CD4-positive, CD25-positive, alpha-beta regulatory T cell (primary cell): Measurements from ENCODE around the gene CEP89. TPM values are rescaled to one million over a fixed set of nuclear protein-coding genes. Genes with fewer than 3 reads are reported as not detected.
"Not testable (repeated sequence)": the region's sequence is repeated elsewhere in the genome, so short reads cannot be mapped to it uniquely, and the experiment has no call there.

ENCODE experiments used
- ATAC-seq, 2 donors: fragments of 150-1000 bp; cut with Tn5 transposase; one replicate each; pipeline ENCODE4 v1.10.0; 2021; ENCODE audit warnings: low read depth in 2 of 2, moderate number of reproducible peaks in 2 of 2, moderate library complexity in 1 of 2
- DNase-seq, 3 donors: peaks; one replicate each; pipeline versions ENCODE4 v3.0.0 to v3.0.0-alpha.2; 2012 to 2022; ENCODE audit warnings: mixed read lengths in 1 of 3
- H3K27ac ChIP-seq: one replicate; pipeline ENCODE4 v1.7.0; 2013; ENCODE audit warnings: mild to moderate bottlenecking, low read length; ENCODE audit not compliant: insufficient read depth, poor library complexity, severe bottlenecking
- H3K27me3 ChIP-seq: one replicate; pipeline ENCODE4 v1.7.0; 2013; ENCODE audit warnings: low read length; ENCODE audit not compliant: control insufficient read depth, insufficient read depth
- H3K36me3 ChIP-seq: one replicate; pipeline ENCODE4 v1.7.0; 2013; ENCODE audit warnings: mild to moderate bottlenecking, low read length, moderate library complexity; ENCODE audit not compliant: control insufficient read depth, insufficient read depth
- H3K4me1 ChIP-seq: 2 replicates; pipeline ENCODE4 v1.7.0; 2013; ENCODE audit warnings: mild to moderate bottlenecking, low read length; ENCODE audit not compliant: insufficient read depth, control insufficient read depth, poor library complexity, severe bottlenecking
- H3K4me3 ChIP-seq: one replicate; pipeline ENCODE4 v1.7.0; 2013; ENCODE audit warnings: low read depth, mild to moderate bottlenecking, low read length, moderate library complexity
- H3K9me3 ChIP-seq, 2 experiments: 1 replicate in 1 of 2; 2 replicates in 1 of 2; pipeline ENCODE4 v1.7.0; 2013; ENCODE audit warnings: low read length in 2 of 2, mild to moderate bottlenecking in 1 of 2, moderate library complexity in 1 of 2; ENCODE audit not compliant: control insufficient read depth in 2 of 2
- H3K27ac Mint-ChIP-seq, 3 donors: one replicate each; pipeline ENCODE4 v1.8.0; 2020 to 2022; ENCODE audit warnings: mild to moderate bottlenecking in 3 of 3, mixed read lengths in 3 of 3, moderate library complexity in 2 of 3
- H3K27me3 Mint-ChIP-seq: one replicate; pipeline ENCODE4 v1.8.0; 2022; ENCODE audit warnings: mild to moderate bottlenecking, mixed read lengths
- H3K36me3 Mint-ChIP-seq: one replicate; pipeline ENCODE4 v1.8.0; 2020; ENCODE audit warnings: mixed read lengths
- H3K4me1 Mint-ChIP-seq, 4 donors: one replicate each; pipeline ENCODE4 v1.8.0; 2020 to 2022; ENCODE audit warnings: mixed read lengths in 4 of 4, mild to moderate bottlenecking in 1 of 4
- H3K4me3 Mint-ChIP-seq, 4 donors: one replicate each; pipeline ENCODE4 v1.8.0; 2020 to 2022; ENCODE audit warnings: mild to moderate bottlenecking in 4 of 4, mixed read lengths in 4 of 4, moderate library complexity in 3 of 4
- H3K9me3 Mint-ChIP-seq, 7 donors: one replicate each; pipeline ENCODE4 v1.8.0; 2020 to 2022; ENCODE audit warnings: mixed read lengths in 7 of 7, mild to moderate bottlenecking in 3 of 7, moderate library complexity in 2 of 7
- polyA plus RNA-seq, 4 donors: library from polyadenylated mRNA; unstranded; fragments of 300-500 nt; fragmentation: Illumina TruSeq; gene quantifications; one replicate each; pipeline ENCODE4 v1.2.3, GENCODE V29; 2021
- total RNA-seq: library from RNA; stranded (reverse); gene quantifications from one replicate; pipeline ENCODE4 v1.2.3, GENCODE V29; 2022

Gene CEP89
- total and polyA plus RNA-seq, 5 donors from 2014 or later, result 8.7 to 11.3 (median 10.2) TPM

GRCh38 chr19:32890841-32891240 lies 80.9 kb downstream of the CEP89 start:
- Mint-ChIP-seq H3K9me3 (peaks cover 0 to 30% (median 7%) of the 10 kb centered on the region in 7 donors), H3K4me1 (peaks cover 0 to 3% (median 0%) of the 10 kb centered on the region in 4 donors), H3K27me3 (no peaks in the 10 kb centered on the region), H3K4me3 (no peak overlapping the region), H3K27ac (no peak overlapping the region), H3K36me3 (peaks cover 49% of the 10 kb centered on the region)
- Histone ChIP-seq H3K4me1 (no peaks in the 10 kb centered on the region), H3K4me3 (no peak overlapping the region), H3K9me3 (peaks cover 20 to 21% of the 10 kb centered on the region in 2 experiments), H3K36me3 (peaks cover 6% of the 10 kb centered on the region), H3K27ac (no peak overlapping the region), H3K27me3 (no peaks in the 10 kb centered on the region)
- no peak for DNase-seq
- ATAC-seq, result no peak

GRCh38 chr19:32890326-32890725 lies 81.4 kb downstream of the CEP89 start:
- H3K27ac ChIP-seq, result no peak overlapping the region
- peaks cover 6% of the 10 kb centered on the region for H3K36me3 ChIP-seq
- no peaks in the 10 kb centered on the region for H3K4me1 ChIP-seq
- DNase-seq (no peak), ATAC-seq (no peak)
- H3K9me3 ChIP-seq, result peaks cover 20 to 21% of the 10 kb centered on the region in 2 experiments
- Mint-ChIP-seq H3K27me3 (no peaks in the 10 kb centered on the region), H3K27ac (no peak overlapping the region), H3K36me3 (peaks cover 51% of the 10 kb centered on the region), H3K4me3 (no peak overlapping the region), H3K9me3 (peaks cover 0 to 30% (median 7%) of the 10 kb centered on the region in 7 donors), H3K4me1 (peaks cover 0 to 3% (median 0%) of the 10 kb centered on the region in 4 donors)
- H3K4me3 ChIP-seq, result no peak overlapping the region
- no peaks in the 10 kb centered on the region for H3K27me3 ChIP-seq

- DNase-seq, result no peak
- H3K4me3 Mint-ChIP-seq, result no peak overlapping the region
- peaks cover 0 to 26% (median 7%) of the 10 kb centered on the region in 7 donors for H3K9me3 Mint-ChIP-seq
- no peak overlapping the region for H3K4me3 ChIP-seq
- no peak overlapping the region for H3K27ac Mint-ChIP-seq
- H3K9me3 ChIP-seq, result peaks cover 20 to 21% of the 10 kb centered on the region in 2 experiments
- H3K27ac ChIP-seq, result no peak overlapping the region
- no peaks in the 10 kb centered on the region for H3K4me1 Mint-ChIP-seq
- no peaks in the 10 kb centered on the region for H3K27me3 Mint-ChIP-seq
- ATAC-seq, result no peak
- H3K36me3 Mint-ChIP-seq, result peaks cover 41% of the 10 kb centered on the region
- H3K4me1 ChIP-seq, result no peaks in the 10 kb centered on the region
- H3K27me3 ChIP-seq, result no peaks in the 10 kb centered on the region
- H3K36me3 ChIP-seq, result peaks cover 6% of the 10 kb centered on the region
These were observed 82.4 kb downstream of the CEP89 start for GRCh38 chr19:32889137-32889934.

- Mint-ChIP-seq H3K36me3 (peaks cover 25% of the 10 kb centered on the region), H3K27ac (peak overlapping the region in 1 of 3 donors; percentile 20), H3K4me3 (no peak overlapping the region), H3K27me3 (no peaks in the 10 kb centered on the region), H3K4me1 (no peaks in the 10 kb centered on the region), H3K9me3 (peaks cover 0 to 14% (median 4%) of the 10 kb centered on the region in 7 donors)
- no peaks in the 10 kb centered on the region for H3K36me3 ChIP-seq
- no peak for DNase-seq
- ATAC-seq, result no peak
- H3K9me3 ChIP-seq, result peaks cover 12 to 16% of the 10 kb centered on the region in 2 experiments
- H3K4me1 ChIP-seq, result no peaks in the 10 kb centered on the region
- no peaks in the 10 kb centered on the region for H3K27me3 ChIP-seq
- no peak overlapping the region for H3K4me3 ChIP-seq
- H3K27ac ChIP-seq, result no peak overlapping the region
These were observed 84.1 kb downstream of the CEP89 start for GRCh38 chr19:32887572-32888215.

GRCh38 chr19:32886241-32886640 lies 85.5 kb downstream of the CEP89 start:
- no peak overlapping the region for H3K4me3 Mint-ChIP-seq
- no peak for DNase-seq
- no peaks in the 10 kb centered on the region for H3K36me3 ChIP-seq
- ATAC-seq, result no peak
- H3K9me3 Mint-ChIP-seq, result peaks cover 0 to 2% (median 0%) of the 10 kb centered on the region in 7 donors
- H3K27ac Mint-ChIP-seq, result peak overlapping the region in 1 of 3 donors; percentile 69
- H3K27me3 ChIP-seq, result no peaks in the 10 kb centered on the region
- H3K27me3 Mint-ChIP-seq, result no peaks in the 10 kb centered on the region
- H3K4me1 Mint-ChIP-seq, result no peaks in the 10 kb centered on the region
- no peaks in the 10 kb centered on the region for H3K4me1 ChIP-seq
- no peak overlapping the region for H3K27ac ChIP-seq
- no peak overlapping the region for H3K4me3 ChIP-seq
- H3K9me3 ChIP-seq, result peaks cover under 1 to 8% of the 10 kb centered on the region in 2 experiments
- peaks cover 15% of the 10 kb centered on the region for H3K36me3 Mint-ChIP-seq

- H3K4me1 ChIP-seq, H3K27me3 Mint-ChIP-seq, H3K27ac ChIP-seq, ATAC-seq, H3K27me3 ChIP-seq, H3K9me3 ChIP-seq, H3K4me3 ChIP-seq, H3K9me3 Mint-ChIP-seq, DNase-seq, H3K4me3 Mint-ChIP-seq, H3K36me3 ChIP-seq, H3K4me1 Mint-ChIP-seq: not testable (repeated sequence)
- H3K36me3 Mint-ChIP-seq, result peaks cover 13% of the 10 kb centered on the region
- H3K27ac Mint-ChIP-seq, result peak overlapping the region in 1 of 3 donors; percentile 6
These were observed 86.5 kb downstream of the CEP89 start for GRCh38 chr19:32885255-32885654.

- Mint-ChIP-seq H3K27me3 (no peaks in the 10 kb centered on the region), H3K36me3 (peaks cover 24% of the 10 kb centered on the region), H3K27ac (no peak overlapping the region), H3K4me1 (no peaks in the 10 kb centered on the region), H3K9me3 (no peaks in the 10 kb centered on the region), H3K4me3 (no peak overlapping the region)
- H3K27ac ChIP-seq, result no peak overlapping the region
- ATAC-seq (no peak), DNase-seq (no peak)
- H3K9me3 ChIP-seq, result no peaks in the 10 kb centered on the region
- no peaks in the 10 kb centered on the region for H3K27me3 ChIP-seq
- no peaks in the 10 kb centered on the region for H3K36me3 ChIP-seq
- H3K4me3 ChIP-seq, result no peak overlapping the region
- no peaks in the 10 kb centered on the region for H3K4me1 ChIP-seq
These were observed 90.0 kb downstream of the CEP89 start for GRCh38 chr19:32881766-32882165.
